Fibroblast of skin of abdomen (primary cell): ENCODE results near the gene RCOR3.
"Not testable (repeated sequence)": the region's sequence is repeated elsewhere in the genome, so short reads cannot be mapped to it uniquely, and the experiment has no call there.

Experiments
- DNase-seq: peaks from one replicate; pipeline ENCODE4 v3.0.0-alpha.2; 2013

RCOR3 gene

GRCh38 chr1:211260141-211261107 is 1.3 kb downstream of the RCOR3 start:
- peak; percentile 68 for DNase-seq

GRCh38 chr1:211261229-211261628 is 2.1 kb downstream of the RCOR3 start:
- DNase-seq = no peak

GRCh38 chr1:211263022-211263421 is 3.9 kb downstream of the RCOR3 start:
- not testable (repeated sequence) for DNase-seq

- no peak for DNase-seq
These were observed 8.2 kb downstream of the RCOR3 start for GRCh38 chr1:211267204-211267857.

- DNase-seq = no peak
These were observed 20.2 kb downstream of the RCOR3 start for GRCh38 chr1:211279340-211279739.

GRCh38 chr1:211280910-211281309 is 21.7 kb downstream of the RCOR3 start:
- DNase-seq = no peak

GRCh38 chr1:211281320-211282022 is 22.3 kb downstream of the RCOR3 start:
- DNase-seq = peak; percentile 10

- DNase-seq = no peak
These were observed 22.8 kb downstream of the RCOR3 start for GRCh38 chr1:211282023-211282373.

- peak; percentile 12 for DNase-seq
These were observed 26.0 kb downstream of the RCOR3 start for GRCh38 chr1:211285196-211285595.

GRCh38 chr1:211287218-211287617 is 28.1 kb downstream of the RCOR3 start:
- no peak for DNase-seq

GRCh38 chr1:211292411-211292810 is 33.2 kb downstream of the RCOR3 start:
- DNase-seq = no peak

GRCh38 chr1:211296396-211296795 is 37.2 kb downstream of the RCOR3 start:
- DNase-seq = no peak

- peak; percentile 39 for DNase-seq
These were observed 45.9 kb downstream of the RCOR3 start for GRCh38 chr1:211305044-211305443.

- DNase-seq = no peak
These were observed 50.5 kb downstream of the RCOR3 start for GRCh38 chr1:211309617-211310016.

GRCh38 chr1:211313392-211313791 is 54.2 kb downstream of the RCOR3 start:
- no peak for DNase-seq

GRCh38 chr1:211318576-211319280 is 59.6 kb downstream of the RCOR3 start:
- DNase-seq = no peak

- no peak for DNase-seq
These were observed 60.7 kb downstream of the RCOR3 start for GRCh38 chr1:211319892-211320291.

GRCh38 chr1:211320980-211321379 is 61.8 kb downstream of the RCOR3 start:
- no peak for DNase-seq

- DNase-seq = not testable (repeated sequence)
These were observed 62.5 kb downstream of the RCOR3 start for GRCh38 chr1:211321646-211322045.

- DNase-seq = peak; percentile 61
These were observed 64.2 kb downstream of the RCOR3 start for GRCh38 chr1:211323156-211324063.

GRCh38 chr1:211324992-211325775 is 66.0 kb downstream of the RCOR3 start:
- DNase-seq = no peak
